Stimulated activated CD4-positive, alpha-beta T cell treated with anti-CD3 and anti-CD28 coated beads, Interleukin-4, amount 100 ng/mL, for 1 hour (primary cell): Measurements from ENCODE around the gene LRBA.

Experiments
- DNase-seq: peaks from one replicate; pipeline ENCODE4 v3.0.0-alpha.2; 2020

Gene LRBA

DNA sequence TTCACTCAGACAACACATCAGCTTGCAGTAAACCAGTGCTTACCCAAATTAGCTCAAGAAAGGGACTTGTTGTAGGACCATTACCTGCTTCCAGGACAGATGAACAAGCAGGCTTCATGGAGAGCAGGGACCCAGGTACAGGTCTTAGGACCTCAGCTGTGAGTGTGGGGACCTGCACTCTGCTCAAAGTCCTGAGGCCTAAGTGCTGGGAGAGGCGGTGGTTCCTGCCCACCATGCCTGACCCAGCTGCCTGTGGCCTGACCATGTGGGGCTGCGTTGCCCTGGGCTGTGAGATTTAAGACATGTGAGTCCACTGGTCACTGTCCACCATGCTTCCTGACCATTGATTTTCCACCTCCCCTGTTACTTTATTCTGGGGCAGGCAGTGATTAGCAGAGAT lies 796.6 kb downstream of the LRBA start:
- DNase-seq: no peak

- DNase-seq: no peak
These were observed 797.3 kb downstream of the LRBA start for GRCh38 chr4:150217808-150218207.

- no peak for DNase-seq
These were observed 797.9 kb downstream of the LRBA start for GRCh38 chr4:150217192-150217591.

DNA sequence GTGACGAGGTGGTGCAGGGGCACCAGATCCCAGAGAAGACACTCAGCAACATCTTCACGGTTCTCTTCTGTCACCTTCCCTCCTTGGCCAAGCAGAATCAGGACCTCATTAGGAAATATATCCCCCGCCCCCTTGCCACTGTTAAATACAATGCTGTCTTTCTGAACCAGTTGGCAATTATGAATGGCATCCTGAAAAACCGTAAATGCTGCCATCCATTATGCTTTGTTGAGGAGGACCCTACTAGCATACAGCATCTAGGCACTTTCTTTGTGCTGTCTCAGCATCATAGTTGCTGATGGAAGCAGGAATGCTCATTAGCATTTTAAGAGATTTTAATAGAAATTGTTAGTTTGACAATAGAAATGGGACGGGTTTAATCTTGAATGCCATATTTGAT lies 798.4 kb downstream of the LRBA start:
- no peak for DNase-seq

DNA sequence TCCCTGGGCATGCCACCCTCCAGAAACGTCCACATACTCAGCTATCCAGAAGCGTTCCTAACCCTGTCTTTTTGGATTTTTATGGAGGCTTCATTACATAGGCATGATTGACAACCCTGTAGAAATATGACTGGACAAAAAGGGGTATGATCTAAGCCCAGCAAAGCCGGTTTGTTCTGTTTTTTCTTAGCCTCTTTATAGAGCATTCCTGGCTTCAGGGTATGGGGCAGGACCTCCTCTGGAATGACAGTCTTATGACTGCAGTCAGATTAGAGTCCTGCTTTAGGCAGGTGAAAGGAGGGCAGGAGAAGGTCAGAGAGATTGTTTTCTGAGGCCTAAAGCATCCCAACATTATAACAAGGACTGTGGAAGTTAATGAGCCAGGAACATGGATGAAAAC lies 799.5 kb downstream of the LRBA start:
- no peak for DNase-seq
